HepG2 (cell line): ENCODE data around the gene KLHL33. TPM values are rescaled to one million over a fixed set of nuclear protein-coding genes. Genes with fewer than 3 reads are reported as not detected.

Experiments used
- AGO2 ChIP-seq: fragments of 200-400 bp; formaldehyde crosslinking; optimal IDR thresholded peaks from 2 replicates; pipeline ENCODE3; 2017; ENCODE audit warnings: mild to moderate bottlenecking, low read depth, low read length, moderate library complexity
- ARID5B ChIP-seq: IDR thresholded peaks from 2 replicates; pipeline ENCODE4 v1.4.0; 2020; ENCODE audit warnings: mild to moderate bottlenecking, missing genetic modification reagents
- ARNT ChIP-seq: fragments of 450-650 bp; IDR thresholded peaks from 2 replicates; pipeline ENCODE4 v1.6.1; 2017
- CCAR2 ChIP-seq: fragments of 200-400 bp; formaldehyde crosslinking; optimal IDR thresholded peaks from 2 replicates; pipeline ENCODE3; 2018; ENCODE audit warnings: low read depth, mild to moderate bottlenecking, low read length, moderate library complexity
- ERF ChIP-seq: IDR thresholded peaks from 2 replicates; pipeline ENCODE4 v1.6.1; 2018; ENCODE audit warnings: missing biosample characterization, missing genetic modification reagents
- GTF3A ChIP-seq: sonication (generic); formaldehyde crosslinking; conservative IDR thresholded peaks from 2 replicates; pipeline ENCODE4 v1.4.0; 2020; ENCODE audit warnings: mild to moderate bottlenecking, missing genetic modification reagents
- HINFP ChIP-seq: sonication (generic); formaldehyde crosslinking; IDR thresholded peaks from 2 replicates; pipeline ENCODE4 v1.4.0; 2020; ENCODE audit warnings: low read depth, mild to moderate bottlenecking, missing genetic modification reagents
- MXD4 ChIP-seq: IDR thresholded peaks from 2 replicates; pipeline ENCODE4 v1.6.1; 2016; ENCODE audit warnings: mild to moderate bottlenecking, missing biosample characterization, missing genetic modification reagents
- POLR2A ChIP-seq, 2 experiments: IDR thresholded peaks; 2 replicates each; pipeline ENCODE4 v1.6.1; 2011; ENCODE audit warnings: low read depth in 2 of 2, low read length in 2 of 2, mild to moderate bottlenecking in 1 of 2, moderate library complexity in 1 of 2; ENCODE audit not compliant: insufficient read depth in 1 of 2
- RXRA ChIP-seq: sonication (generic); formaldehyde crosslinking; IDR thresholded peaks from 2 replicates; pipeline ENCODE4 v1.5.1; 2020; ENCODE audit warnings: missing genetic modification reagents
- RXRB ChIP-seq: IDR thresholded peaks from 2 replicates; pipeline ENCODE4 v1.6.1; 2016; ENCODE audit warnings: borderline replicate concordance, missing genetic modification reagents, missing compliant biosample characterization
- TEAD3 ChIP-seq: optimal IDR thresholded peaks from 2 replicates; pipeline ENCODE3; 2016; ENCODE audit warnings: borderline replicate concordance
- ZFY ChIP-seq: sonication (generic); formaldehyde crosslinking; IDR thresholded peaks from 2 replicates; pipeline ENCODE4 v1.4.0; 2020; ENCODE audit warnings: missing genetic modification reagents
- ZNF354B ChIP-seq: sonication (generic); formaldehyde crosslinking; IDR thresholded peaks from 2 replicates; pipeline ENCODE4 v1.8.0; 2022; ENCODE audit warnings: mild to moderate bottlenecking, missing genetic modification reagents
- ZNF441 ChIP-seq: sonication (generic); formaldehyde crosslinking; IDR thresholded peaks from 2 replicates; pipeline ENCODE4 v1.7.0; 2021; ENCODE audit warnings: missing genetic modification reagents, borderline replicate concordance
- ZNF549 ChIP-seq: sonication (generic); formaldehyde crosslinking; IDR thresholded peaks from 2 replicates; pipeline ENCODE4 v1.5.0; 2020; ENCODE audit warnings: missing genetic modification reagents
- ZNF556 ChIP-seq: sonication (generic); formaldehyde crosslinking; IDR thresholded peaks from 2 replicates; pipeline ENCODE4 v1.4.0; 2020; ENCODE audit warnings: mild to moderate bottlenecking, missing genetic modification reagents, borderline replicate concordance
- ZNF580 ChIP-seq: IDR thresholded peaks from 2 replicates; pipeline ENCODE4 v1.6.1; 2016; ENCODE audit warnings: low read depth, borderline replicate concordance
- ZNF720 ChIP-seq: sonication (generic); formaldehyde crosslinking; IDR thresholded peaks from 2 replicates; pipeline ENCODE4 v1.4.0; 2020; ENCODE audit warnings: missing genetic modification reagents
- ZNF788 ChIP-seq: sonication (generic); formaldehyde crosslinking; IDR thresholded peaks from 2 replicates; pipeline ENCODE4 v1.5.0; 2020; ENCODE audit warnings: mild to moderate bottlenecking, missing genetic modification reagents, borderline replicate concordance
- ZNF841 ChIP-seq: sonication (generic); formaldehyde crosslinking; IDR thresholded peaks from 2 replicates; pipeline ENCODE4 v1.8.1; 2023; ENCODE audit warnings: missing genetic modification reagents, borderline replicate concordance
- polyA plus RNA-seq, 8 experiments: library from polyadenylated mRNA; depleted of rRNA in 3 of 8; stranded (reverse) in 7 of 8; unstranded in 1 of 8; fragments of >200 nt; fragmentation: Illumina TruSeq in 4 of 8; extraction: Trizol in 4 of 8; gene quantifications; 2 replicates each; pipeline versions ENCODE4 v1.2.1 to v1.2.3, GENCODE V29; 2011 to 2016; ENCODE audit warnings: low read depth in 4 of 8, missing spikeins in 1 of 8, mixed read lengths in 1 of 8; ENCODE audit not compliant: insufficient read depth in 1 of 8
- total RNA-seq, 5 experiments: library from RNA; depleted of rRNA; stranded (reverse); fragments of >200 nt; fragmentation: Illumina TruSeq; extraction: Trizol; gene quantifications; 2 replicates each; pipeline ENCODE4 v1.2.3, GENCODE V29; 2016; ENCODE audit warnings: low read depth in 1 of 5
- TF ChIP-seq, protein P1 (sequence below): sonication (generic); formaldehyde crosslinking; conservative IDR thresholded peaks from 2 replicates; pipeline ENCODE4 v1.8.1; 2023; ENCODE audit warnings: missing genetic modification reagents
- TF ChIP-seq, protein P2 (sequence below): sonication (generic); formaldehyde crosslinking; IDR thresholded peaks from 2 replicates; pipeline ENCODE4 v1.5.1; 2020; ENCODE audit warnings: mild to moderate bottlenecking, moderate library complexity, missing genetic modification reagents

Gene KLHL33
- total and polyA plus RNA-seq, 2 of the 13 experiments (the other 11 are each of a cell fraction or from before 2014, with no cell fraction given), result not detected

- peak; percentile 79 for TF ChIP-seq ARID5B
- TF ChIP-seq RXRB (CRISPR knock-in tag), result peak; percentile 56; the same call in 1 of the 2 replicates
- TF ChIP-seq, protein P1, sequence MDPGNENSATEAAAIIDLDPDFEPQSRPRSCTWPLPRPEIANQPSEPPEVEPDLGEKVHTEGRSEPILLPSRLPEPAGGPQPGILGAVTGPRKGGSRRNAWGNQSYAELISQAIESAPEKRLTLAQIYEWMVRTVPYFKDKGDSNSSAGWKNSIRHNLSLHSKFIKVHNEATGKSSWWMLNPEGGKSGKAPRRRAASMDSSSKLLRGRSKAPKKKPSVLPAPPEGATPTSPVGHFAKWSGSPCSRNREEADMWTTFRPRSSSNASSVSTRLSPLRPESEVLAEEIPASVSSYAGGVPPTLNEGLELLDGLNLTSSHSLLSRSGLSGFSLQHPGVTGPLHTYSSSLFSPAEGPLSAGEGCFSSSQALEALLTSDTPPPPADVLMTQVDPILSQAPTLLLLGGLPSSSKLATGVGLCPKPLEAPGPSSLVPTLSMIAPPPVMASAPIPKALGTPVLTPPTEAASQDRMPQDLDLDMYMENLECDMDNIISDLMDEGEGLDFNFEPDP, result no peak
- TF ChIP-seq HINFP, result peak; percentile 24; the same call in 1 of the 2 replicates
- TF ChIP-seq ARNT, result no peak
- TF ChIP-seq CCAR2, result no peak
- no peak for TF ChIP-seq ZNF549 (CRISPR knock-in tag)
- no peak for TF ChIP-seq AGO2
- TF ChIP-seq, protein P2, sequence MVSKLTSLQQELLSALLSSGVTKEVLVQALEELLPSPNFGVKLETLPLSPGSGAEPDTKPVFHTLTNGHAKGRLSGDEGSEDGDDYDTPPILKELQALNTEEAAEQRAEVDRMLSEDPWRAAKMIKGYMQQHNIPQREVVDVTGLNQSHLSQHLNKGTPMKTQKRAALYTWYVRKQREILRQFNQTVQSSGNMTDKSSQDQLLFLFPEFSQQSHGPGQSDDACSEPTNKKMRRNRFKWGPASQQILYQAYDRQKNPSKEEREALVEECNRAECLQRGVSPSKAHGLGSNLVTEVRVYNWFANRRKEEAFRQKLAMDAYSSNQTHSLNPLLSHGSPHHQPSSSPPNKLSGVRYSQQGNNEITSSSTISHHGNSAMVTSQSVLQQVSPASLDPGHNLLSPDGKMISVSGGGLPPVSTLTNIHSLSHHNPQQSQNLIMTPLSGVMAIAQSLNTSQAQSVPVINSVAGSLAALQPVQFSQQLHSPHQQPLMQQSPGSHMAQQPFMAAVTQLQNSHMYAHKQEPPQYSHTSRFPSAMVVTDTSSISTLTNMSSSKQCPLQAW (CRISPR knock-in tag), result peak; percentile 89
- 0 out of 2 replicates have a peak, but pooled peaks have one; percentile 32 for TF ChIP-seq ZNF556 (CRISPR knock-in tag)
- no peak for TF ChIP-seq ZNF841 (CRISPR knock-in tag)
- TF ChIP-seq ZNF788, result peak; percentile 55; the same call in 1 of the 2 replicates
- TF ChIP-seq ZNF441 (CRISPR knock-in tag), result peak; percentile 96
- TF ChIP-seq GTF3A (CRISPR knock-in tag), result no peak
- peak; percentile 67; the same call in 1 of the 2 replicates for TF ChIP-seq ZFY (CRISPR knock-in tag)
- TF ChIP-seq ZNF580 (CRISPR knock-in tag), result no peak; the same call in 1 of the 2 replicates
- peak; percentile 62 for TF ChIP-seq RXRA
- peak in 1 of 2 experiments; percentile 58; a peak in 2 of 4 replicates for TF ChIP-seq POLR2A (IDR thresholded peaks at IDR 0.05; ENCODE audit: insufficient read depth in 1 of 2, low read depth in 2 of 2, low read length in 2 of 2)
- peak; percentile 62 for TF ChIP-seq TEAD3 (CRISPR knock-in tag)
- peak; percentile 71; the same call in 1 of the 2 replicates for TF ChIP-seq MXD4 (CRISPR knock-in tag)
- 0 out of 2 replicates have a peak, but pooled peaks have one; percentile 43 for TF ChIP-seq ERF (CRISPR knock-in tag)
- no peak for TF ChIP-seq ZNF354B (CRISPR knock-in tag)
- TF ChIP-seq ZNF720 (CRISPR knock-in tag), result no peak
Measured at GRCh38 chr14:20376071-20376588, 59.8 kb downstream of the KLHL33 start (continued).
